ENCODE data around the gene MIEF1.
"Not testable (repeated sequence)": the region's sequence is repeated elsewhere in the genome, so short reads cannot be mapped to it uniquely, and the experiment has no call there.

Gene MIEF1

GRCh38 chr22:39489094-39490068, 12.7 kb upstream of the MIEF1 start:
- DNase-seq (ENCODE audit: extremely low read depth in 1 of 2, low read depth in 1 of 2), result no peak

GRCh38 chr22:39490135-39490798, 11.8 kb upstream of the MIEF1 start:
- peak; percentile 41 to 59 for DNase-seq (ENCODE audit: extremely low read depth in 1 of 2, low read depth in 1 of 2)

GRCh38 chr22:39490966-39491680, 11.0 kb upstream of the MIEF1 start:
- no peak for DNase-seq (ENCODE audit: extremely low read depth in 1 of 2, low read depth in 1 of 2)

- no peak for DNase-seq (ENCODE audit: extremely low read depth in 1 of 2, low read depth in 1 of 2)
Measured at GRCh38 chr22:39491696-39492095, 10.4 kb upstream of the MIEF1 start.

GRCh38 chr22:39492186-39492585, 9.9 kb upstream of the MIEF1 start:
- DNase-seq (ENCODE audit: extremely low read depth in 1 of 2, low read depth in 1 of 2), result no peak

- no peak for DNase-seq (ENCODE audit: extremely low read depth in 1 of 2, low read depth in 1 of 2)
Measured at GRCh38 chr22:39493759-39494158, 8.3 kb upstream of the MIEF1 start.

- DNase-seq (ENCODE audit: extremely low read depth in 1 of 2, low read depth in 1 of 2), result no peak
Measured at GRCh38 chr22:39494471-39495120, 7.5 kb upstream of the MIEF1 start.

GRCh38 chr22:39496131-39496838, 5.8 kb upstream of the MIEF1 start:
- peak in 1 of 2 donors; percentile 36 for DNase-seq (ENCODE audit: extremely low read depth in 1 of 2, low read depth in 1 of 2)

- no peak for DNase-seq (ENCODE audit: extremely low read depth in 1 of 2, low read depth in 1 of 2)
Measured at GRCh38 chr22:39497429-39497828, 4.7 kb upstream of the MIEF1 start.

GRCh38 chr22:39498368-39498767, 3.7 kb upstream of the MIEF1 start:
- DNase-seq (ENCODE audit: extremely low read depth in 1 of 2, low read depth in 1 of 2), result no peak

GRCh38 chr22:39498802-39499201, 3.3 kb upstream of the MIEF1 start:
- DNase-seq (ENCODE audit: extremely low read depth in 1 of 2, low read depth in 1 of 2), result no peak

GRCh38 chr22:39500101-39500500, 2.0 kb upstream of the MIEF1 start:
- no peak for DNase-seq (ENCODE audit: extremely low read depth in 1 of 2, low read depth in 1 of 2)

- no peak for DNase-seq (ENCODE audit: extremely low read depth in 1 of 2, low read depth in 1 of 2)
Measured at GRCh38 chr22:39501644-39502108, 414 bp upstream of the MIEF1 start.

GRCh38 chr22:39502789-39503409, 809 bp downstream of the MIEF1 start:
- no peak for DNase-seq (ENCODE audit: extremely low read depth in 1 of 2, low read depth in 1 of 2)

GRCh38 chr22:39503630-39504029, 1.5 kb downstream of the MIEF1 start:
- DNase-seq (ENCODE audit: extremely low read depth in 1 of 2, low read depth in 1 of 2), result no peak

GRCh38 chr22:39504071-39504470, 2.0 kb downstream of the MIEF1 start:
- DNase-seq (ENCODE audit: extremely low read depth in 1 of 2, low read depth in 1 of 2), result no peak

- not testable (repeated sequence) for DNase-seq (ENCODE audit: extremely low read depth in 1 of 2, low read depth in 1 of 2)
Measured at GRCh38 chr22:39507021-39507420, 4.9 kb downstream of the MIEF1 start.

GRCh38 chr22:39508393-39508792, 6.3 kb downstream of the MIEF1 start:
- no peak for DNase-seq (ENCODE audit: extremely low read depth in 1 of 2, low read depth in 1 of 2)

- no peak for DNase-seq (ENCODE audit: extremely low read depth in 1 of 2, low read depth in 1 of 2)
Measured at GRCh38 chr22:39510529-39511149, 8.5 kb downstream of the MIEF1 start.

Measured in activated CD8-positive, alpha-beta memory T cell treated with anti-CD3 and anti-CD28 coated beads for 1 hour (primary cell).